GM10266 (cell line): Measurements from ENCODE around the gene TMEM108.

Experiments
- DNase-seq: peaks from one replicate; pipeline ENCODE4 v3.0.0; 2012; ENCODE audit errors: extremely low spot score
- TF ChIP-seq, protein P1 (sequence below): IDR thresholded peaks from 2 replicates; pipeline ENCODE4 v1.5.1; 2012; ENCODE audit warnings: mild to moderate bottlenecking, low read depth; ENCODE audit not compliant: control insufficient read depth, insufficient read depth; ENCODE audit errors: missing control alignments

The TMEM108 gene

DNA sequence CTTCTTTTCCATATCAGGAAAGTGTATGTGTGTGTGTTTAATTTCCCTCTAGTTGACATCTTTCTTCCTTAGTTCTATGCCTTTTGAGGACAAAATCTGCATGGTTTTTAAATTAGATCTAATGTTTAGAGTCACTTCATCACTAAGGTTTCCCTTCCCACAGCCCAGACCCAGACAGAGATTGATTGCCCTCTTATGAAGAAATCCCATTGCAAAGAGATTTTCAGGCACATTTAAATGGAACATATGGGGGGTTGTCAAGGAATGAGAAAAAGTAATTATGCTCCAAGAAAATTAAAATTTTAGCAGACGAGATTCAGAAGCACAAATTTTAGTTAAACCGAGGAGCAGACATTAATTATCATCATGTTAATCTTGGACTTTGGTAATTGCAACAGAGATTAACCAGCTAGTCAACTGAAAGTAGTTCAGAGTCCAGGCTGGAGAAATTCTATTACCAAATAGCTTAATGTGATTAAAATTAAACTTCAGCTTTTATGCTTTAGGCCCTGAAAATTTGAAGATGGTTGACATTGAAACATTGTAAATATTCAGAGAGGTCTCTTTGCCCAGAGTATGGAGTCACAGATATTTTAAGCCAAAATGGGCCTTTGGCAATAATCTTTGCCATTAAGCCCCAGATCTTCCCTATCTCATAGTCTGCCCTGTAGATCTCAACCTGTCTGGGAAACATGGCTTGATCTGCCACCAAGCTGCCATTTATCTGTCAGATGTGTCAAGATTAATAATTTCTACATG, 143.4 kb downstream of the TMEM108 start:
- TF ChIP-seq, protein P1, sequence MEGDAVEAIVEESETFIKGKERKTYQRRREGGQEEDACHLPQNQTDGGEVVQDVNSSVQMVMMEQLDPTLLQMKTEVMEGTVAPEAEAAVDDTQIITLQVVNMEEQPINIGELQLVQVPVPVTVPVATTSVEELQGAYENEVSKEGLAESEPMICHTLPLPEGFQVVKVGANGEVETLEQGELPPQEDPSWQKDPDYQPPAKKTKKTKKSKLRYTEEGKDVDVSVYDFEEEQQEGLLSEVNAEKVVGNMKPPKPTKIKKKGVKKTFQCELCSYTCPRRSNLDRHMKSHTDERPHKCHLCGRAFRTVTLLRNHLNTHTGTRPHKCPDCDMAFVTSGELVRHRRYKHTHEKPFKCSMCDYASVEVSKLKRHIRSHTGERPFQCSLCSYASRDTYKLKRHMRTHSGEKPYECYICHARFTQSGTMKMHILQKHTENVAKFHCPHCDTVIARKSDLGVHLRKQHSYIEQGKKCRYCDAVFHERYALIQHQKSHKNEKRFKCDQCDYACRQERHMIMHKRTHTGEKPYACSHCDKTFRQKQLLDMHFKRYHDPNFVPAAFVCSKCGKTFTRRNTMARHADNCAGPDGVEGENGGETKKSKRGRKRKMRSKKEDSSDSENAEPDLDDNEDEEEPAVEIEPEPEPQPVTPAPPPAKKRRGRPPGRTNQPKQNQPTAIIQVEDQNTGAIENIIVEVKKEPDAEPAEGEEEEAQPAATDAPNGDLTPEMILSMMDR: no peak
- no peak for DNase-seq

- TF ChIP-seq, protein P1: no peak
- no peak for DNase-seq
These were observed 149.7 kb downstream of the TMEM108 start for GRCh38 chr3:133187870-133188379.

DNA sequence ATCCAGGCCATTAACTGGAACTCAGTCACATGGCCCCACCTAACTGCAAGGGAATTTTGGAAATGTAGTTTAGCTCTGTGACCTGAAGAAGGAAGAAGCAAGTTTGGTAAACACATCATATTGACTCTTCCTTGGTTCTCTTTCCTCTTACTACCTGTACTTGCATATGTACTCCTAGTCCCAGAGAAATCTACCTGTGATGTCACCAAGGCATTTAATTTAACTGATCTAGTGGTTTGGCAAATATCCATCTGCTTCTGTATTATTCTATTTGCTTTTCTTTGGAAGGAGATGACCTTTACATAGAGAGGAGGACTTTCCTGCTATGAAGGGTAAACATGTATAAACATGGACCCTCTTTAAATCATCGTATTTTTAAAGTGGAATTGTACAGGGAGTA, 150.8 kb downstream of the TMEM108 start:
- TF ChIP-seq, protein P1: no peak
- DNase-seq: no peak

DNA sequence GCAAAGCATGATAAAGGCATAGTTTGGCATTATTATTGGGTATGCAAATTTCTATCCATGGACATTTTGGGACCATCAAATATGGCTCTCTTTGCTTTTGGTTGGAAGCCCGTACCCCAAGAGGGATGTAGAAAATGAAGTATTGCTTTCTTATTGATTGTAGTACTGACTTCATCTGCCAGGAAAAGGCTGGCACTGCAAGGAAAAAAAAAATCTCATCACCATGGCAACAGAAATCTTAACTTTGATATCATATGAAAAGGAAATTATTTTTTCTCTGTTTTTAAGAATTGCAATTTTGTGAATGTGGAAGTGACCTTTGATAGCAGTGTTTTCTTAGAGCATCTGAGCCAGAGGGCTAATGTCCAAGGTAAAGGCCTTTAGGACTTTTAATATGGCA, 151.7 kb downstream of the TMEM108 start:
- TF ChIP-seq, protein P1: no peak
- no peak for DNase-seq

GRCh38 chr3:133191818-133192217, 153.6 kb downstream of the TMEM108 start:
- TF ChIP-seq, protein P1: no peak
- no peak for DNase-seq

DNA sequence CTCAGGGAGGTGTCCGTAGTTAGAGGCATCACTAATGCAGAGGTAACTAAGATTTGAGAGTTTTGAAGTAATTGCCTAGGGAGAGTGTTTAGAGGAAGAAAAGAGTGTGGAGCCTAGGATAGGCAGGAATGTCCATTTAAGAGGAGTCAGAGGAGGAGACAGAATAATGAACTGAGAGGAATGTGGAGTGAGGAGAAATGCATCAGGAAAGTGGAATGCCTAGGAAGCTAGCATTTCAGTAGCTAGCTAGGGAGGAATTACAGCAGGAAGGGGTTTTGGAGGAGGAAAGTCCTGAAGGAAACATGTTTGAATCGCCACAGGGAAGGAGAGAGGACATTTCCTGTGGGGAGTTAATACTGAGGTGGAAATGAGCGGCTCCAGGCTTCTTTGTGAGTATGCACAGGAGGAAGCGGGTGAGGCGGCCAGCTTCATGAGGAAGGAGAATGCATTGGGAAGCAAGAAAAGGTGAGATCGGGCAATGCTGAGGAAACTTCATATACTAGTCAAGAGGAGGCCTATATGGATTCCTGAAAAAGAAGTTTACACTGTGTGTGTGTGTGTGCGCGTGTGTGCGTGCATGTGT, 154.3 kb downstream of the TMEM108 start:
- no peak for DNase-seq
- TF ChIP-seq, protein P1: no peak

DNA sequence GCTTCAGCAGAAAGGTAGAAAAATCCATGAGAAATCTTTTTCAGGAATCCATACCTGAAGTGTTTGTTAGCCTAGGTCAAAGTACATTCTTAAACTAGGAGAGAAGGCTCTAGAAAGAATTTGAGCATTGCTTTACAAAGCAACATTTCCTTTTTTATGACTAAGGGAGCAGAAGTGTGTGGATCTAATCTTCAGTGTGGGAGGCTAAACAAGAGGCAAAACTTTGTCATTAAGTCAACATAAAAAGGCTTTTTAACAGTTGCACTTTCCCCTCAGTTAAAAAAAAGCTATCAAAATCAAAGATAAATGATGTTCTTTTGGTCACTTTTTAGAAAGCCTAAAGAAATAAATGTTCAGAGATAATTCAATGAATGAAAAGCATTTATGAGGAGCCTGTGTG, 154.8 kb downstream of the TMEM108 start:
- DNase-seq: no peak

More for the DNA sequence above, 154.8 kb downstream of the TMEM108 start:
- TF ChIP-seq, protein P1: no peak
